ENCODE data around the gene MTX3.

Gene MTX3, protein sequence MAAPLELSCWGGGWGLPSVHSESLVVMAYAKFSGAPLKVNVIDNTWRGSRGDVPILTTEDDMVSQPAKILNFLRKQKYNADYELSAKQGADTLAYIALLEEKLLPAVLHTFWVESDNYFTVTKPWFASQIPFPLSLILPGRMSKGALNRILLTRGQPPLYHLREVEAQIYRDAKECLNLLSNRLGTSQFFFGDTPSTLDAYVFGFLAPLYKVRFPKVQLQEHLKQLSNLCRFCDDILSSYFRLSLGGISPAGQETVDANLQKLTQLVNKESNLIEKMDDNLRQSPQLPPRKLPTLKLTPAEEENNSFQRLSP

DNA sequence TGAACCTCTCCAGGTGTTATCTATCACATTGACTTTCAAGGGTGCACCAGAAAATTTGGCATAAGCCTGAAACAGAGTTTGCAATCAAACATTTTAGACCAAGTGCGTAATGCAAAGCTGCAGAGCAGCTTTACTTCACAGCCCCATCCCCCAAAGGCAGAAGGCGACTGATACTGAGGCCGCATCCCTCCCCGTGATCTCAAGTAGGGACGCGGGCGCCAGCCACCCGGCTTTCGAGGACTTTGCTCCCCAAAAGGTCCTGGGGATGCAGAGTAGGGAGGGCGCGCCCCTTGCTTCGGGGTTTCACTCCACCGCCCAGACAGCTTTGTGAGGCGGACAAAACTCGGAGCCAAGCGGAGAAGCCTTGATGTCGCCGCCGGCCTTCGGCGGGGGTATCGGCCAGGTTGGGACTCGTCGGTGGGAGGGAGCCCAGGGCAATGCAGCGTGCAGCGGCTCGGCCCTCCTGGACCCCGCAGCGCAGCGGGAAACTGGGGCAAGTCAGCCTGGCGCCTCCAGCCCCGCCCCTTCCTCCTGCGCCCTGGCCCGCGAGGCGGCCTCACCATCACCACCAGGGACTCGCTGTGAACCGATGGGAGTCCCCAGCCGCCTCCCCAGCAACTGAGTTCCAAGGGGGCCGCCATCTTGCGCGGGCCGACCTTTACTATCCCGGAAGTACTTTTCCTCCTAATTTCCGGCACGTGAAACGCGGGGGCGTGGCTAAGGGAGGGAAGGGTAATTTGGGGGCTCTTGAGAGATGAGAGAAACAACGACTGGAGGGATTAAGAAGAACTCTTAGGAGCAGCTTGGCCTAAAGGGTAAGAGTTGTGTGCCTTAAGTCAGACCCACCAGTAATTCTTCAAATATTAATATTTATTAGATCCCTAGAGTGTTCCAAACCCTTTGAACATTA lies at the start of gene MTX3:
MTX3 (minus strand) TSS at position 665 of the 910 bp plus-strand sequence; CDS start at position 641, 24 bp downstream.
- peak; percentile 84 to 88 for DNase-seq

DNA sequence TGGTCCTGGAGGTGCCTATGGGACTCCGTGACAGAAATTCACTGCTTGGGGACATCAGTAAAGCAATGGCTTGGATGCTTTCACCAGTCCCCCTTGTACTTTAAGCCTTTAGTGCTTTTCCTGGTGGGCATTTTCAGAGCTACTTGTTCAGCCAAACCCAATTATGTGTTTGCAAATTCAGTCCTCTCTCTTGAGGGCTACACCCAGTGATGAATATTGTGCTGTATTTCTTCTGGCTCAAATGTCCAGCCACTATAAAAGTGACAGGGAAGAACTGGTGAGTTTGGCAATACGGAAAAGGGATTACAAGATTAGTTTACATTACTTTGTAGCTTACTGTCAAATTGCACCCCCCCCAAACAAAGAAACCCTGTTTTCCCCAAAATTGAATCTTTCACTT lies 48.6 kb upstream of the MTX3 start:
- no peak for DNase-seq

DNA sequence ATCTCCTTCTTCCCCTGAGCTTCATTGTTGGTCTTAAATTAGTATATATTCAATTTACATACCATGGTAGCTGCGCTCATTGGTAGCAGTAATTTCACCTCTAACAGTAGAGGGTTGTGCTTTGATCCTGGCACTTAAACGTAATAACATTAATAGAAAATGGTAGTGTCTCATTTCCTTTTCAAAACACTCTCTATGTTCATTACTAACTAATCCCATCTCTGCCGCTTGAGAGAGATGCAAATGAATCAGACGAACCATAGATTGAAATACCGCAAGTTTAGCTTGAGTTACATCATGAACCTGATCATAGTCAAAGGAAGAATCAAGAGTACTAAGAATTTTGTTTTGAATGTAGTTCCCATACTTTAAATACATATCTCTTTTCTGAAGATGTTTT lies 46.3 kb upstream of the MTX3 start:
- no peak for DNase-seq

DNA sequence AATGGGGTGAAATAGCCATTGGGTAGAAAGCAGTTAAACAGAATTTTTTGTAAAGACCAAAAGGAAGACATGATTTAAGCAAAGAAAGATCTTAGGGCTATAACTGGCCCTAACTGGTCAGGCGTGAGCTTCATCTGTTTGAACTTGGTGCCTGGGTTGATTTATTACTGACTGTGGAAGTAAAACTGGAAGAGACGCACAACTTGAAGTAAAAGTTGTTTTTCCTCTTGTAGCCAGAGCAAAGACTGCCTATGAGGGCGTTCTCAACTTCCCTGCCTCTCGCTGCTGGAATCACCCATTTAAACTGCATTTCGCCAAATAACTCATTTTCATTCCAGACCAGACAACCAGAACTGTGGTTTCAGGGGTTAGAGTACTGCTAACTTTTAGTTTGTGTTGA lies 45.6 kb upstream of the MTX3 start:
- DNase-seq = no peak

DNA sequence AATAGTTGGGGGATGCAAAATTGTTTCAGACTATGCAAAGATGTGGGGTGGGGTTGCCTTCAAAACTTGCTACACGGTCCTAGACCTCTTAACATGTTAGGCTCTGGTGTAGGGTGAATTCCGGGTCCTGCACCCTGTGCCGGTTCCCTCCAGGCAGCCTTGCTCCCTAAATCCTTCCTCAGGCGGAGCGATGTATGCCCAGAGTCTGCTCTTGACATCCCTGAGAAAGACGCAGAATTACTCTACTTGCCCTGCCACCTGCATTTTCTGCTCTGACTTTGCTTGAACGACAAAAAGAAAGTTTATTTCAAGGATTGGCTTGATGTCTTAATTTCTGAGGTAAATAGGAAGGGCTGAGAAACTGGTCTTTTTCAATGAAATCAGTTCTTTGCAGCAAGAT lies 44.8 kb upstream of the MTX3 start:
- DNase-seq = no peak

DNA sequence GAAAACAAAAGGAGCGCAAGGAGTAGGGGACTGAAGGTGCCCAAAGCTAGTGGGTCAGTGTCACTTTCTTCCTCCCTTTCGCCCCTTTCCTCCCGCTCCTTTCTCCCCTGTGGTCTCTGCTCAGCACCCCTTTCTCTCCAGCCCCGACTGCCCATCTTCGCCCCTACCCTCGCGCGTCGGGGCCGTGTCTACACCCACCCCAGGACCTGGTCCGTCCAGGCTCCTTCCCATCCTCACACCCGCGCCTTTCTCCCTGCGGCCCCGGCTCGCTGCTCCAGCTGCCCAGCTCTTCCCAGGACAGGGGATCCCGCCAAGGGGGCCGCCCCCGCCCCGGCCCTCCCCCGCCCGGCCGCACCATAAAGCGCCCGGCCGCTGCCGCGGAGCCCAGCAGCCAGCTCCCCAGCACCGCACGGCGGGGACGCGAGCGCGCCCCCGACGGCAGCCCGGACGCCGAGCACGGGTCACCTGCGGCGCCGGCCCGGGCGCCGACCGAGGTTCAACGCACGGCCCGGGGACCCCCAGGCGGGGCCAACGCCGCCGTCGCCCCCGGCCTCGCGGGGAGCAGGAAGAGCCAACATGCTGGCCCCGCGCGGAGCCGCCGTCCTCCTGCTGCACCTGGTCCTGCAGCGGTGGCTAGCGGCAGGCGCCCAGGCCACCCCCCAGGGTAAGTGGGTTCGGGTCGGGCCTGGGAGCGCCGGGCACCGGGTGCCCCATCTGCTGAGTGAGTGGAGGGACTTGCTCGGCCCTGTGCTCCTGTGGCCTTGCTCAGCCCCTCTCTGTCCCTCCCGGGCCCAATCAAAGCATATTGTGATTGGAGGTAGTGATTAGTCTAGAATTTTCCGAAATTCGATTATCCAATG lies 44.1 kb upstream of the MTX3 start, which contains the start of gene THBS4:
THBS4 (plus strand) TSS at position 387 of the 860 bp plus-strand sequence; CDS start at position 577, 190 bp downstream.
- DNase-seq = no peak

DNA sequence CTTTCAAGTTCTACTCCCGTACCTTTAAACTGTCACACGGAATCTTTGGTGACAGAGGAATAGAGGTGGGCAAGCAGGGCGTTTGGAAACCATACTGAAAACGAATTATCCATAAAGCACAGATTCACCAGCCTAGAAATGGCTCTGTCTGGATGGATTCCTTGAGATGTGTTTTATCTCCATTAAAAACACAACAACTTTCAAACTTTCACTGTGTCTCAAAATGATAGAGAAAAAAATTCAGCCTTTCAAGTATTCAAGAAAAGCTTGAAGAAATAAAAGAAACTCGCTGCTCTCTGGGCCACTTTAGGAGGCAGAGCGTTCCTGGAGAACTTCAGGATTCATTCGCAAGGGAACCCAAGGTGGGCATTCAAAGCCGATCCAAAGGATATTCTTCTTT lies 43.5 kb upstream of the MTX3 start:
- no peak for DNase-seq

DNA sequence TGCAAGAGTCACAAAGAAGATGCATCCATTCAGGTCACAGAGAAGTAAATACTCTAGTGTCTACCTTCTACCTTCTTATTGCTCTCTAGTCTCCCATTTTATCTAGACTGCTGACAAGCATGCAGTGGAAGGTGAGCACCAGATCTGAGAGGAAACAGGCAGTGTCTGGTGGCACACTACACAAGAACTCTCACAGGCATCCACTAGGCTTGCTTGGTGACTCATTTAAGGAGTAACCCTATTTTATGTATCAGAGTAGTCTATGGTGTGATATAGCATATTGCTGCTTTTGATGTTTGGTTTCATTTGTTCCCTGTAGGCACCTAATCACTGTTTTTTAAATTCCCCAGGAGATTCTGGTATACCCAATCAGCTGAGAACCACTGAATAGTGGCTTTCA lies 42.5 kb upstream of the MTX3 start:
- DNase-seq = peak in 1 of 2 experiments; percentile 4

DNA sequence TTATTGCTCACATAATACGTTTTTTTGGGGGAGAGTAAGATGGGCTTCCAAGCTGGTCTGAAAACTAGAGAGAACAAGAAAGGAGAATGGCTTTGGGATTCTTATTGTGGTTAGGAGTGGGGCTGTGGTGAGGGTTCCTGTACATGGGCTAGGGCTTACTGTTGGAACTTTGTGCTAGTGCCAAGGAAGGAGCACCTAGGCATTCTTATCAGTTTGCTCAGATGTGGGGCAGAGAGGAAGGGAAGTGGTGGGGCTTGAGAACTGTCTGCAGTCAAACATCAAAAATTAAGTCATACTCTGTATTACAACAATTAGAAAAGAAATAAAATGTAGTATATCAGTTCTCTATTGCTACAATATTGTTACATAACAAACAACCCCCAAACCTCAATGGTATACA lies 40.0 kb upstream of the MTX3 start:
- DNase-seq = no peak

DNA sequence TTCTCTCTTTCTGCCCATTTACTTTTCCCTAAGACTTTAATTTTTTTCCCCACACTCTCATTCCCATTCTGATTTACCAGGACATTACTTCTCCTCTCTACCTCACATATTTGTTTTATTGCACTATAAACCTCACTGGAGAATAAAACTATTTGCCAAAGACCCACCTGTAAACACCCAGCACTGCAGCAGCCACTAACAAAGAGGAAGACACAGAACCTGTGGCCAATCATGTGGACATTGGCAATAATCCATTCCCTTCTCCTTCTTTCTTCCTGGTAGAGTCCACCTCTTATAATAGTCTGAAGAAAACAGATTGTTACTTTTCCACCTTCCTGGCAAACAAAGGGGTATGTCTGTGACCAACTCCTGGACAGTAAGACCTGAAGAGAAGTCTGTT lies 35.8 kb upstream of the MTX3 start:
- DNase-seq = no peak

DNA sequence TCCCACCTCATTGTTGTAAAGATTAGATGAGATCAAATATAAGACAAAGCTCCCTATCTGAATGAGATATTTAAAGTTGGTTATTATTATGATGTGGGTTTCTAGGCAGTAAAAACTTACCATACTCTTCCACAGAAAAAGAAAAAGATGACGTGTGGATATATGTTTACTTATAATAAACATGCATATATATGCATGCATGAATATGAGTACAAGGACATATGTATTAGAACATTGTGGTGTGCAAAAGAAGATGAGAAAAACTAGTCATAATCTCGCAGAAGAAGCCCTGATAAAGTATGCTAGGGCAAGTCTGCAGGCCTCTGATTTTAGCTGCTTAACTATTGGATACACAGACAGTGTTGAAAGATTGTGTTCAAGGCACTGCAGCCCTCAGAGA lies 34.0 kb upstream of the MTX3 start:
- DNase-seq = no peak

DNA sequence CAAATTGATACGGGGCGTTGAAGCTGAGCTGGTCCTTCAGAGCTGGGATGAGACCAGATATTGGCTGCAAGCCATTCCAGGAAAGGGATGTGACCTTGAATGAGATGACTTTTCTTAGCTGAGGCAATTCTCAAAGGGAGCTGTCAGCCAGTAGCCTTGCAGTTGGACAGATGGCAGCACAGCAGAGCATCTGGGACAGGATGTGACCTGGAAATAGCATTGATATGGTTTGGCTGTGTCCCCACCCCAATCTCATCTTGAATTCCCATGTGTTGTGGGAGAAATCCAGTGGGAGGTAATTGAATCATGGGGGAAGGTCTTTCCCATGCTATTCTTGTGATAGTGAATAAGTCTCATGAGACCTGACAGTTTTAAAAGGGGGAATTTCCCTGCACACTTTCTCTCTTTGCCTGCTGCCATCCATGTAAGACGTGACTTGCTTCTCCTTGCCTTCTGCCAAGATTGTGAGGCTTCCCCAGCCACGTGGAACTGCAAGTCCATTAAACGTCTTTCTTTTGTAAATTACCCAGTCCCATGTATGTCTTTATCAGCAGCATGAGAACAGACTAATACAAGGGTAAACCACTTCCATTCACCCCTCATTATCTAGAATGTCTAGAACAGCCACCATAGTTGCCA lies 19.8 kb upstream of the MTX3 start:
- no peak for DNase-seq

DNA sequence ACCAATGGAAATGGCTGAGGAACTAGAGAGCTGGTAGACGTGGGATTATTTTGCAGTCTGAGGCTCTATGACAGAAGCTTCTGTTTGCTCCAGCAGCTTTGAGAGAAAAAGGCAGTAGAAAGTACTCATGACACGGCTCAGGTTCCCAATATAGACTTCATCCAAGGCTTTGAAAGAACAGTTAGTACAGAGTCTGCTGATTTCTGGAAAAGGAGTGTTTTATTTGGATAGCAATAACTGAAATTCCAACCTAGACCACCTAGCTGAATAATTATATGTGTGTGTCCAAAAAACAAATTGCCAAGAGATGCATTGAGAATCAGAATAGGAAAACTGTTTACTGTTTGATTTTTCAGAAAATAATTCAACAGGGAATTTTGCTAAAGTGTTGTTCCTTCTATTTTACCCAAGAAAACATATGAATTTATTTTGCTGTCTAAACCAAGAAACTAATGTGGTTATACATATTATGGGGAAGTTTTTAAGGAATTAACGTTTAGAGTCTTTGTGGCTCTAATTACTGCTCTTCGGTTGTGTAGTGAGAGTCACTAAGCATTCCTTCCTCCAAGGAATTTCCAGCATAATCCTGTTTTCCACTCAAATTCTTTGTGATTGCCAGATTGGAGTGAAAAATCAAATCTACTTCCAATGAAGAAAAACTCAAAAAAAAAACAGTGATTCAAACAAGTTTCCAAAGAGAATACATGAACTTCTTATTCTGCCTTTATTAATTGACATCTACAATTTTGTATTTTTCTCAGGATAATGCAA lies 18.1 kb upstream of the MTX3 start:
- no peak for DNase-seq

DNA sequence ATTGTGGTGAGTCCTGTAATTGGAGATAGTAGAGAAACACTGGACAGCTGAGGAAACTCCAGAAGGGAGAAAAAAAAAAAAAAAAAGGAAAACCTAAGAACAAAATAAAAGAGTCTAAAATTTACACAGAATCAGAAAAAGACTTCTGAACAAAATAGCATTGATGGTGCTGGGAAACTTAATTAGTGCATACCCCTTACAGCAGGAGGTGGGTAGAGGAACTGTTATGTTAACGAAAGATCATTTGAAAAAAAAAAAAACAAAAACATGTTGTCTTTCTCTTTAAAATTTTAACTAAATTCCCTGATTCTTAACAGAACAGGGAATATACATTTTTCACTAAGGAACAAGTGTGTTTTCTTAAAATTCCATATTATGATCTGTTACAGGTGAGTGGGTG lies 11.6 kb upstream of the MTX3 start:
- no peak for DNase-seq

DNA sequence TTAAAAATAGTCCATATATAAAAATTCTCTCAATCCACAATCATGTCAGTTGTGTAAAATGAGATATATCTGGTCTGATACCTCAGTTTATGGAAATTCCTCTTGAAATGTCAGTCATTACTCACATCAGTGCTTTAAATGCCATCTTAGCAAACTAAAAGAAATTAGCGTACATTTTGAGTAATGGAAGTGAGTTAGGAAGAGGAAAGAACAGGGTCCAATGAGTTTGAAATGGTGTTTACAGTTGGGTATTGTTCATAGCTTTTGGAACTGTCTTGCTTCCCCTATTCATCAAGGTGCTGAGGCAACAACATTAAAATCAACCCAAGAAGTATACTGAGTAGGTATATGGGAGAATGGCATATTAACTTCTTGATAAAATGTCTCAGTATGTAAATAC lies 8.7 kb upstream of the MTX3 start:
- no peak for DNase-seq

DNA sequence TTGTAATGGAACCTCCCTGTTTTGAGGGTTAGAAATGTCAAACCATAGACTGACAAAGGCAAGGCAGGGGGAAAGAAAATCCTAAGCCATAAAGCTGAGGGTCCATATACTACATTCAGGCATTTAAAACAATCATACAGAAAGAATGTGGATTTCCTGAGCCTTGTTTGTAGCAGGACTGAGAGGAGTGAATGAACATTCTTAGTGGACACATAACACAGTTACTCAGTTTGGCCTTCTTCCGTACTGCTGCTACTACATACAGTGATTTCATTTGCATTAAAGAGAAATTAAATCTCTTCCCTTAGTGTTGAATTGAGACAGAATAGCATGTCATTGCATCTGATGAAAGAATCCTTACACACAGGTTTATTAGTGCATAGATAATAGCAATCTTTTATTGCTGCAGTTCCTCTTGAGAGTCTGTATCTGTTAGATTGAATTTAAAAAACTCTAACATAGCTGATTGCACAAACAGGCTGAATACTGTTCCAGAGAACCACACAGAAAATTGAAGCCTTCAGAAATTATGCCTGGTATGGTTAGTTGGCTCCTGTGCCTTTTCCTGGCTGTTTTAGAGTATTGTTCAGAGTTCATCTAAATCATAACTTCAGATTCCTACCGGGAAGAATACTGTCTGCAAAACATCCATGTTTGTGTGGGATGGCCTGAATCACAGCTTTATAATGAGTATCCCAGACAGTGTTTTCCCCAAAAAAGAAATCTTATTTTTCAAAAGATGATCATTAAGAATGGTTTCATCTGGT lies 2.0 kb upstream of the MTX3 start:
- DNase-seq = no peak

DNA sequence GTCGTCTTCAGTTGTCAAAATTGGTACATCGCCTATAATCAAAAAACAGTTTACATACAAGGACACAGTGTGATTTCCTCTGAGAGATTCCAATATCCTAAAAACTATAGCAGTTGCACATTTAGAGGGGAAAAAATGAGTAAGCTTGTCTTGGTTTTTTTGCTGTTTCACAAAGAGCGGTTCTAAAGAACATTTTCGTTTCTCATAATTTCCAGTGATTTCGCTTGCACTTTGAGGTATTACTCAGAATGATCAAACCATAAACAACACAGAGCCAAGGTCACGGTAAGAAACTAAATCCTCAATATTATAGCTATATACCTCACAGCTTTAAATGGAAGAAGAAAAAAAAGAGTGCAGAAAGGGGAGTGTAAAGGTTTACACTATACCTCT lies 861 bp downstream of the MTX3 start:
- no peak for DNase-seq

DNA sequence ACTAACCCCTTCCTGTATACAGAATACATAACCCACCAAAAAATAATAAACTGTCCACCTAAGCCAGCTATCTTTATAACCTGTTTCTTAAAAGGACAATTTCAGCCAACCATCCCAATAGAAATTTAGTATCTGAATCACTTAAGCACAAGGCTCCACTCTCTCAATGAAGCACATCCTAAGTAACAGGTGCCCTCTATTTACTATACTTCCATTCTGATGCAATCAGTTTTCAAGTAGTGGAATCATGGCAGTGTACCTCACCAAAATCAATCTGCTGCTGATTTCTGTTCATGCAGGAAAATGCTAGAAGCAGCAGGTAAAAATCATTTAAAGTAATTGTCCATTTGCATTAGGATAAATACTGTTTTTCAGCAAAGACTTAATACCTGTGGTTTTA lies 4.8 kb downstream of the MTX3 start:
- DNase-seq = no peak

DNA sequence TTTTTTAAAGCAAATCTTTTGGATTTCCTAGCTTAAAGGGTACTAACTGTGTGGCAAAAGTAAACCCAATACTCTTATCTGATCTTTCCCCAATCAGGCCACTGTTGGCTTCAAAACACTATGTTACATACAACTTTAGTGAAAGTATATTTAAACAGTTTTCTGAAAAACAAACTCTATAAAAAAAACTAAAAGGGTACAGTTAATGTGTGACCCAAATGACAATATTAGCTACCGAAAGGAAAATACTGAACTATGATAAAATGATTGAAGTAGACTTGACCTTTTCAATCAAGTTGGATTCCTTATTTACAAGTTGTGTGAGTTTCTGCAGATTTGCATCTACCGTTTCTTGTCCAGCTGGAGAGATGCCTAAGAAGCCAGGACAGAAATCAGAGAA lies 5.8 kb downstream of the MTX3 start:
- DNase-seq = no peak

DNA sequence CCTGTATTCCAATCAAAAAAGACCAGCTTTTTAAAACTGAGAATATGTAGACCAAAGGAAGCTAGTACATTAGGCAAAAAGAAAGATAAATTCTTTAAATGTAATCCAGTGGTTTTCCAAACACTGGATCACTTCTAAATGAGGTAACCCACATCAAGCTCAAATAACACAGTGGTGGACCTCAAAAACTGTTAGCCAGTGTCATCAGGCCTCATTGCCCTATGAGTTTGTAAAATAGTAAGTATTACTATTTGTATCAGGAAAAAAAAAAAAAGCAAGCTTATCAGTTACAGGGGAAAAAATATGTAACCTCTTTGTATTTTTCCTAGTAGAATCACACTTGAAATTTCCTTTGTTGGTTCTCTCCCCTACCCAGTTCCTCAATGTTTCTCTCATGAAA lies 6.7 kb downstream of the MTX3 start:
- no peak for DNase-seq

DNA sequence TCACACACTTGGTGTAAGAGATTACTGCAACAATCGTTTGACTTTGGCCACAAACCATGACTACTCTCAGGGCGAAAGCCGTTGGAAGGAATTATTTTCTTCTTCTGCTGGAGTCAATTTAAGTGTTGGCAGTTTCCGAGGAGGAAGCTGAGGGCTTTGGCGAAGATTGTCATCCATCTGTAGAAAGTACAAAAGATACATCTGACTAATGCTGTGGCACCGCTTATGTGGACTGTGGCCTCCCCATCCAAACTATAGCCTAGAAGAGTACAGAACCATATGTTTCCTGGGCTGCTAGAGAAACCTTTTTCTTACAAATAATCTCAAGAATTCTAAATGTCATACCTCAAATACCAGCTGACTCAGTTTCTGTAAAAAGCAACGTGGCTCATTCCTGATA lies 7.4 kb downstream of the MTX3 start:
- DNase-seq = no peak

All from stimulated activated CD4-positive, alpha-beta T cell treated with anti-CD3 and anti-CD28 coated beads, Interleukin-4, amount 100 ng/mL, for 4 hours (primary cell).